CD14-positive monocyte (primary cell): ENCODE results near the gene CHI3L2. TPM values are rescaled to one million over a fixed set of nuclear protein-coding genes. Genes with fewer than 3 reads are reported as not detected.

Experiments used
- DNase-seq, 3 donors: peaks; one replicate each; pipeline ENCODE4 v3.0.0-alpha.2; 2011 to 2022
- H2AFZ ChIP-seq: 2 replicates; pipeline ENCODE4 v1.6.0; 2012; ENCODE audit warnings: mild to moderate bottlenecking, low read depth, low read length, inconsistent platforms; ENCODE audit not compliant: insufficient read depth, poor library complexity, severe bottlenecking
- H3K27ac ChIP-seq, 2 donors: 1 replicate in 1 of 2; 2 replicates in 1 of 2; pipeline ENCODE4 v1.5.1; 2012 to 2013; ENCODE audit warnings: low read length in 2 of 2, control low read depth in 1 of 2, inconsistent platforms in 1 of 2, low read depth in 1 of 2, mild to moderate bottlenecking in 1 of 2
- H3K27me3 ChIP-seq, 2 donors: one replicate each; pipeline versions ENCODE4 v1.6.0 to v1.6.1; 2011 to 2013; ENCODE audit warnings: low read length in 2 of 2; ENCODE audit not compliant: control insufficient read depth in 2 of 2, insufficient read depth in 2 of 2
- H3K36me3 ChIP-seq, 2 donors: replicated peaks in 1 of 2; 1 replicate in 1 of 2; 2 replicates in 1 of 2; pipeline versions ENCODE4 v1.5.1 to v1.6.1; 2012 to 2013; ENCODE audit warnings: low read length in 2 of 2, control low read depth in 1 of 2, inconsistent platforms in 1 of 2, mild to moderate bottlenecking in 1 of 2; ENCODE audit not compliant: insufficient read depth in 2 of 2, control insufficient read depth in 1 of 2
- H3K4me1 ChIP-seq, 2 donors: 1 replicate in 1 of 2; 2 replicates in 1 of 2; pipeline versions ENCODE4 v1.5.1 to v1.6.1; 2012 to 2013; ENCODE audit warnings: low read length in 2 of 2, control low read depth in 1 of 2, inconsistent platforms in 1 of 2, mild to moderate bottlenecking in 1 of 2, moderate library complexity in 1 of 2; ENCODE audit not compliant: insufficient read depth in 2 of 2, control insufficient read depth in 1 of 2
- H3K4me2 ChIP-seq: replicated peaks from 2 replicates; pipeline ENCODE3; 2012; ENCODE audit warnings: low read length, moderate library complexity, mild to moderate bottlenecking; ENCODE audit not compliant: poor library complexity, severe bottlenecking; ENCODE audit errors: extremely low read depth
- H3K4me3 ChIP-seq, 3 experiments: fragments of 200-600 bp in 1 of 3; sonication (generic) in 1 of 3; replicated peaks in 1 of 3; 1 replicate in 2 of 3; 2 replicates in 1 of 3; pipeline ENCODE4 v1.5.1; 2011 to 2013; ENCODE audit warnings: low read length in 3 of 3, mild to moderate bottlenecking in 3 of 3, control low read depth in 2 of 3, low read depth in 2 of 3, inconsistent platforms in 1 of 3, moderate library complexity in 1 of 3
- H3K79me2 ChIP-seq: 2 replicates; pipeline ENCODE4 v1.6.0; 2012; ENCODE audit warnings: mild to moderate bottlenecking, control low read depth, inconsistent platforms, low read length, moderate library complexity; ENCODE audit not compliant: insufficient read depth
- H3K9ac ChIP-seq: 2 replicates; pipeline ENCODE4 v1.6.0; 2017; ENCODE audit warnings: low read length, mild to moderate bottlenecking; ENCODE audit not compliant: insufficient read depth, poor library complexity, severe bottlenecking
- H3K9me3 ChIP-seq, 2 donors: replicated peaks in 1 of 2; 1 replicate in 1 of 2; 2 replicates in 1 of 2; pipeline versions ENCODE4 v1.5.1 to v1.6.1; 2012 to 2013; ENCODE audit warnings: low read length in 2 of 2, control low read depth in 1 of 2; ENCODE audit not compliant: control insufficient read depth in 1 of 2, insufficient read depth in 1 of 2
- H4K20me1 ChIP-seq: 2 replicates; pipeline ENCODE4 v1.6.0; 2012; ENCODE audit warnings: mild to moderate bottlenecking, low read length, control low read depth, moderate library complexity; ENCODE audit not compliant: insufficient read depth
- H3K27ac Mint-ChIP-seq, 7 donors: one replicate each; pipeline ENCODE4 v1.8.0; 2020; ENCODE audit warnings: mild to moderate bottlenecking in 7 of 7, mixed read lengths in 7 of 7, moderate library complexity in 6 of 7, inconsistent platforms in 2 of 7
- H3K27me3 Mint-ChIP-seq, 3 donors: one replicate each; pipeline ENCODE4 v1.8.0; 2021 to 2022; ENCODE audit warnings: low read depth in 3 of 3, mild to moderate bottlenecking in 3 of 3, mixed read lengths in 3 of 3, moderate library complexity in 3 of 3, inconsistent platforms in 1 of 3
- H3K36me3 Mint-ChIP-seq, 2 donors: one replicate each; pipeline ENCODE4 v1.8.0; 2020; ENCODE audit warnings: mixed read lengths in 2 of 2, inconsistent platforms in 1 of 2, mild to moderate bottlenecking in 1 of 2
- H3K4me1 Mint-ChIP-seq: one replicate; pipeline ENCODE4 v1.8.0; 2020; ENCODE audit warnings: mild to moderate bottlenecking, mixed read lengths
- H3K4me3 Mint-ChIP-seq, 2 donors: one replicate each; pipeline ENCODE4 v1.8.0; 2020; ENCODE audit warnings: mild to moderate bottlenecking in 2 of 2, mixed read lengths in 2 of 2, moderate library complexity in 1 of 2
- H3K9me3 Mint-ChIP-seq, 7 donors: one replicate each; pipeline ENCODE4 v1.8.0; 2020 to 2022; ENCODE audit warnings: mixed read lengths in 7 of 7, mild to moderate bottlenecking in 6 of 7, moderate library complexity in 6 of 7, inconsistent platforms in 2 of 7
- CTCF ChIP-seq: fragments of 200-600 bp; IDR thresholded peaks from one replicate; pipeline ENCODE4 v1.8.0; 2022; ENCODE audit warnings: antibody characterized with exemption, mild to moderate bottlenecking
- WGBS: methylation state at CpG from one replicate; pipeline ENCODE4 v1.1.5; 2013; ENCODE audit warnings: missing lambda C conversion rate; ENCODE audit not compliant: insufficient coverage; 5-methylcytosine and 5-hydroxymethylcytosine counted together
- intact Hi-C, 2 donors: fragments of 100-400 bp; cut with micrococcal nuclease; formaldehyde crosslinking; loops; one replicate each; pipeline versions ENCODE4 v1.15.0 to v1.15.1; 2023
- polyA plus RNA-seq, 3 donors: library from polyadenylated mRNA; depleted of rRNA in 1 of 3; unstranded in 2 of 3; stranded (reverse) in 1 of 3; fragments of 300-500 nt in 2 of 3; fragments of >200 nt in 1 of 3; fragmentation: Illumina TruSeq in 2 of 3; gene quantifications; 1 replicate in 2 of 3; 2 replicates in 1 of 3; pipeline ENCODE4 v1.2.3, GENCODE V29; 2012 to 2021

Gene CHI3L2
- polyA plus RNA-seq, 3 donors = 1.2 to 9.9 (median 1.4) TPM

- peaks cover 6 to 20% (median 7%) of the 10 kb centered on the region in 3 donors for H3K27me3 Mint-ChIP-seq
- H3K4me3 Mint-ChIP-seq = no peak overlapping the region
- H3K27ac Mint-ChIP-seq = peak overlapping the region in 1 of 7 donors; percentile 22
- Histone ChIP-seq H3K27me3 (peaks cover 2 to 6% of the 10 kb centered on the region in 2 donors), H3K9ac (no peak overlapping the region), H3K4me1 (no peaks in the 10 kb centered on the region), H2AFZ (no peak overlapping the region), H3K9me3 (no peaks in the 10 kb centered on the region), H4K20me1 (no peaks in the 10 kb centered on the region), H3K27ac (no peak overlapping the region), H3K4me3 (no peak overlapping the region), H3K4me2 (no peak overlapping the region), H3K79me2 (no peaks in the 10 kb centered on the region), H3K36me3 (no peaks in the 10 kb centered on the region)
- H3K36me3 Mint-ChIP-seq = no peaks in the 10 kb centered on the region
- no peak for TF ChIP-seq CTCF
- WGBS = 97% methylated on average over 3 of the region's 4 CpGs
- no peak for DNase-seq
- peaks cover 3% of the 10 kb centered on the region for H3K4me1 Mint-ChIP-seq
- peaks cover 0 to 2% (median 0%) of the 10 kb centered on the region in 7 donors for H3K9me3 Mint-ChIP-seq
- intact Hi-C loops = no loop called here
Observed at GRCh38 chr1:111234258-111234657, 6.7 kb downstream of the CHI3L2 start.

GRCh38 chr1:111234866-111235265 lies 7.4 kb downstream of the CHI3L2 start:
- Histone ChIP-seq H3K4me3 (no peak overlapping the region), H3K9ac (no peak overlapping the region), H3K4me2 (no peak overlapping the region), H3K79me2 (no peaks in the 10 kb centered on the region), H3K9me3 (no peaks in the 10 kb centered on the region), H3K27ac (no peak overlapping the region), H2AFZ (no peak overlapping the region), H3K36me3 (no peaks in the 10 kb centered on the region), H3K4me1 (no peaks in the 10 kb centered on the region), H3K27me3 (peaks cover 2 to 6% of the 10 kb centered on the region in 2 donors), H4K20me1 (no peaks in the 10 kb centered on the region)
- no peak for DNase-seq
- peaks cover 1% of the 10 kb centered on the region for H3K4me1 Mint-ChIP-seq
- no peak overlapping the region for H3K27ac Mint-ChIP-seq
- H3K36me3 Mint-ChIP-seq = no peaks in the 10 kb centered on the region
- H3K9me3 Mint-ChIP-seq = peaks cover 0 to 2% (median 0%) of the 10 kb centered on the region in 7 donors
- TF ChIP-seq CTCF = no peak
- H3K4me3 Mint-ChIP-seq = no peak overlapping the region
- no CpG with 5 or more reads among the region's 3 CpGs for WGBS
- peaks cover 6 to 20% (median 7%) of the 10 kb centered on the region in 3 donors for H3K27me3 Mint-ChIP-seq
- intact Hi-C loops = no loop called here
